Astrocyte (in vitro differentiated cells and primary cell): ENCODE measurements around the gene HSF4.

Experiments used
- EZH2 ChIP-seq: IDR thresholded peaks from 2 replicates; pipeline ENCODE4 v1.6.1; 2012; ENCODE audit warnings: mild to moderate bottlenecking, low read length, inconsistent platforms; ENCODE audit not compliant: insufficient read depth
- TF ChIP-seq, protein P1 (sequence below): IDR thresholded peaks from 2 replicates; pipeline ENCODE4 v1.5.1; 2011; ENCODE audit warnings: low read depth, mild to moderate bottlenecking, inconsistent platforms, low read length, moderate library complexity; ENCODE audit not compliant: insufficient read depth

DNA sequence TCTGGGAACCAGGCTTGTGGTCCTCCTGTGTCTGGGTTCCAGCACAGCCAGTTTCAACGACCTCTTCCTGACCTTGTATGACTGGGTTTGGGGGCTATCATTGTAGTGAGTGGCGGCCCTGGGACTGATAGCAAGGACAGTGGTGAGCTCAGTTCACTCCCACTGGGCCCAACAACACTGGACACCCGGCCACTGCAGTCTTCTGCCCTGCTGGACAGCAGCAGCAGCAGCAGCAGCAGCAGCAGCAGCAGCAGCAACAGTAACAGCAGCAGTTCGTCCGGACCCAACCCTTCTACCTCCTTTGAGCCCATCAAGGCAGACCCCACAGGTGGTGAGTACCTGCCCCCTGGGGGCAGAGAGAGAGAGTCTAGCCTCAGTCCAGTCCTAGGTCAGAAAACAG lies 31.1 kb downstream of the HSF4 start:
- TF ChIP-seq, protein P1, sequence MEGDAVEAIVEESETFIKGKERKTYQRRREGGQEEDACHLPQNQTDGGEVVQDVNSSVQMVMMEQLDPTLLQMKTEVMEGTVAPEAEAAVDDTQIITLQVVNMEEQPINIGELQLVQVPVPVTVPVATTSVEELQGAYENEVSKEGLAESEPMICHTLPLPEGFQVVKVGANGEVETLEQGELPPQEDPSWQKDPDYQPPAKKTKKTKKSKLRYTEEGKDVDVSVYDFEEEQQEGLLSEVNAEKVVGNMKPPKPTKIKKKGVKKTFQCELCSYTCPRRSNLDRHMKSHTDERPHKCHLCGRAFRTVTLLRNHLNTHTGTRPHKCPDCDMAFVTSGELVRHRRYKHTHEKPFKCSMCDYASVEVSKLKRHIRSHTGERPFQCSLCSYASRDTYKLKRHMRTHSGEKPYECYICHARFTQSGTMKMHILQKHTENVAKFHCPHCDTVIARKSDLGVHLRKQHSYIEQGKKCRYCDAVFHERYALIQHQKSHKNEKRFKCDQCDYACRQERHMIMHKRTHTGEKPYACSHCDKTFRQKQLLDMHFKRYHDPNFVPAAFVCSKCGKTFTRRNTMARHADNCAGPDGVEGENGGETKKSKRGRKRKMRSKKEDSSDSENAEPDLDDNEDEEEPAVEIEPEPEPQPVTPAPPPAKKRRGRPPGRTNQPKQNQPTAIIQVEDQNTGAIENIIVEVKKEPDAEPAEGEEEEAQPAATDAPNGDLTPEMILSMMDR, result no peak
- no peak for TF ChIP-seq EZH2
